IMR-90 (cell line): ENCODE measurements around the gene TYRO3. TPM values are rescaled to one million over a fixed set of nuclear protein-coding genes. Genes with fewer than 3 reads are reported as not detected.

Source experiments
- polyA plus RNA-seq, 3 experiments: library from polyadenylated mRNA; depleted of rRNA; stranded (reverse); fragments of >200 nt; gene quantifications; 2 replicates each; pipeline ENCODE4 v1.2.3, GENCODE V29; 2012; ENCODE audit warnings: low replicate concordance in 1 of 3
- total RNA-seq: library from RNA; depleted of rRNA; stranded (reverse); fragments of >200 nt; gene quantifications from 2 replicates; pipeline ENCODE4 v1.2.3, GENCODE V29; 2012; rRNA removed

TYRO3 gene
- total and polyA plus RNA-seq, 2 of the 4 experiments (the other 2 are of a cell fraction), result 11.5 to 18.4 TPM

Other genes with a start within 250 kb of the TYRO3 start
- 4.1 and 7.5 TPM in 2 replicates for gene OIP5, start 226.6 kb upstream of the TYRO3 start, total RNA-seq
- gene OIP5, start 226.6 kb upstream of the TYRO3 start, polyA plus RNA-seq (2012; rRNA removed), result 5.4 and 5.5 TPM in 2 replicates
- 92.5 and 123 TPM in 2 replicates for gene NUSAP1, start 226.3 kb upstream of the TYRO3 start, total RNA-seq
- 59.2 and 61.7 TPM in 2 replicates for gene NUSAP1, start 226.3 kb upstream of the TYRO3 start, polyA plus RNA-seq (2012; rRNA removed)
- gene NDUFAF1, start 156.7 kb upstream of the TYRO3 start, total RNA-seq, result 16.8 and 28.3 TPM in 2 replicates
- gene NDUFAF1, start 156.7 kb upstream of the TYRO3 start, polyA plus RNA-seq (2012; rRNA removed), result 13.4 and 14.6 TPM in 2 replicates
- 15.1 and 17.8 TPM in 2 replicates for gene RTF1, start 142.1 kb upstream of the TYRO3 start, total RNA-seq
- gene RTF1, start 142.1 kb upstream of the TYRO3 start, polyA plus RNA-seq (2012; rRNA removed), result 21.7 and 24.3 TPM in 2 replicates
- gene ITPKA, start 65.3 kb upstream of the TYRO3 start, total RNA-seq, result 1.1 and 1.4 TPM in 2 replicates
- gene ITPKA, start 65.3 kb upstream of the TYRO3 start, polyA plus RNA-seq (2012; rRNA removed), result 1.8 and 2.2 TPM in 2 replicates
- 0.18 and 0.28 TPM in 2 replicates for gene LTK, start 45.4 kb upstream of the TYRO3 start, total RNA-seq
- 0.62 and 0.77 TPM in 2 replicates for gene LTK, start 45.4 kb upstream of the TYRO3 start, polyA plus RNA-seq (2012; rRNA removed)
- gene RPAP1, start 15.0 kb upstream of the TYRO3 start, total RNA-seq, result 9.1 and 9.4 TPM in 2 replicates
- gene RPAP1, start 15.0 kb upstream of the TYRO3 start, polyA plus RNA-seq (2012; rRNA removed), result 18.1 and 22.7 TPM in 2 replicates
- 38.0 and 48.3 TPM in 2 replicates for gene MGA, start 101.2 kb downstream of the TYRO3 start, total RNA-seq
- 3.0 and 3.2 TPM in 2 replicates for gene MGA, start 101.2 kb downstream of the TYRO3 start, polyA plus RNA-seq (2012; rRNA removed)
- gene MAPKBP1, start 215.3 kb downstream of the TYRO3 start, total RNA-seq, result 10.3 and 12.5 TPM in 2 replicates
- gene MAPKBP1, start 215.3 kb downstream of the TYRO3 start, polyA plus RNA-seq (2012; rRNA removed), result 14.7 and 15.3 TPM in 2 replicates